Stimulated activated CD8-positive, alpha-beta memory T cell treated with anti-CD3 and anti-CD28 coated beads, Interleukin-2, amount 100 ng/mL, for 1 hour (primary cell): ENCODE results near the gene RAB36.

Source experiments
- DNase-seq, 2 donors: peaks; one replicate each; pipeline ENCODE4 v3.0.0-alpha.2; 2020; ENCODE audit warnings: low read depth in 2 of 2

The RAB36 gene

GRCh38 chr22:23137905-23138561, 7.2 kb upstream of the RAB36 start:
- DNase-seq = peak; percentile 14 to 16

DNA sequence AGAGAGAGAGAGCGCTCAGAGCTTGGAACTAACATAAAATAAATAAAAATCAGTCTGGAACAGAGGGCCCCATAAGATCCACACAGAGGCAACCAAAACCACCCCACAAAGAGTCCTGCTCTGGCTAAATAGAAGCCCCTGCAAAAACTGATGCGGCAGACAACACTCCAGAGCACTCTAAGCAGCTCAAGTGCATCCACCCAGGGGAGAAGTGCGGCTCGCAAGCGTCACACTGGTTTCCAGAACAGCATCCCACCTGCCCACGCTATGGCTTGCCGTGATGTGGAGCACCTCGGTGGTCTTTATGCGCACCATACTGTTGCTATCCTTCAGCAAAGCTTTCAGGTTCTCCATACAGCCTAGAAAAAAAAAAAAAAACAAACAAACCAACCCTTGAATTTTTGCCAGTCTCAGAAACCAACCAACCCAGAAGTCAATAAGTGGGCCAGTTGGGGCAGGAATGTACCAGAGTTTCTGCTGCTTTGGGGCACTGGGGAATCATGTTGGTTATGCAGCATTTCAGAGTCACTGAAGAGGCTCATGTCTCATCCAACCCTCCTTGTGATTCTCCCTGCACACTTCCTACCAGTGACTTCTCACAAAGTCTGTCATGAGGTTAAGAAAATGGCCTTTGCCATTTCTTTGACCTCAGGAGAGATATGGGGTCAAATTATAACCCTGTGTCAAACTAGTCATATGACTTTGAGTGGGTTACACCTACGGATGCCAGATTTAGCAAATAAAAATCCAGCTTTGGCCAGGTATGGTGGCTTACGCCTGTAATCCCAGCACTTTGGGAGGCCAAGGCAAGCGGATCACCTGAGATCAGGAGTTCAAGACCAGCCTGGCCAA, 6.5 kb upstream of the RAB36 start:
- no peak for DNase-seq

- DNase-seq = no peak
Observed at GRCh38 chr22:23140385-23140784, 4.9 kb upstream of the RAB36 start.

DNA sequence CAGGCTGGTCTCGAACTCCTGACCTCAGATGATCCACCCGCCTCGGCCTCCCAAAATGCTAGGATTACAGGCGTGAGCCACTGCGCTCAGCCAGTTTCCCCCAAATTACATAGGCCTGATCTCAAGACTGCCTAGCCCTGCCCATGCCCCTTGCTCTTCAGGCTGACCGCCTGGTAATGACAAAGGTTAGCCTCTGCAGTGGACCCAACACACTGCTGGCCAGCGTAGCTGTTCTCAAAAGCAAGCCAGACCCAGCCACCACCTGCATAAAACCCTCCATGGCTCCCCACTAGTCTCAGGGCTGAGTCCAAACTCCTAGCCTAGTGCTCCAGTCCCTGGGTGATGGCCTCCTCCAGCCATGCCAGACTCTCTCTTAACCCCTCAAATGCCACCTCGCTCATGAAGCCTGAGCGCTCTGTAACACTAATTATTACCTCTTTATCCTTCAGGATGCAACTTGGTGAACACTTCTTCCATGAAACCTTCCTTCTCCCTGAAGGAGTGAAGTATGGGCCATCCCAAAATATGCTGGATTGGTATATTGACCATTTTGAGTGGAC, 2.7 kb upstream of the RAB36 start:
- DNase-seq = no peak

GRCh38 chr22:23143119-23143518, 2.2 kb upstream of the RAB36 start:
- DNase-seq = no peak

GRCh38 chr22:23144432-23144831, 845 bp upstream of the RAB36 start:
- no peak for DNase-seq

DNA sequence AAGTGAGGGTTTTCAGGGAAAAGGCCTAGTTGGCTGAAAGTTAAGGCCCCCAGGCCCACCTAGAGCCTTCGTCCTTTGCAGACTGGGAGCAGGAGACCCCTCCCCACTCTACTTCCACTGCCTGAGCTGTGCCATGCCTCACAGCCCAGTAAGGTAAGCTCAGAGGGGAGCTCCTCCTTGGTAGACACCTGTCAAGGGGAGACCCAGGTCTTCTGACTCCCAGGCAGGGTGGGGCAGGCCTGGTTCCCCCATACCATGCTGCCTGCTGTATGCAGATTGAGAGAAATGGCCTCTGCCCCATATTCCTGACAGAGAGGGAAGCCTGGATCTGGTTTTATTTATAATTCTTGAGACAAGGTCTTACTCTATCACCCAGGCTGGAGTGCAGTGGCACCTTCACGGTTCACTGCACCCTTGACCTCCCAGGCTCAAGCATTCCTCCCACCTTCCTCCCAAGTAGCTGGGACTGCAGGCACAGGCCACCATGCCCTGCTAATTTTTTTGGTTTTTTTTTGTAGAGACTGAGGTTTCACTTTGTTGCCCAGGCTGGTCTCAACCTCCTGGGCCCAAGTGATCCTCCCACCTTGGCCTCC, 697 bp downstream of the RAB36 start:
- no peak for DNase-seq

DNA sequence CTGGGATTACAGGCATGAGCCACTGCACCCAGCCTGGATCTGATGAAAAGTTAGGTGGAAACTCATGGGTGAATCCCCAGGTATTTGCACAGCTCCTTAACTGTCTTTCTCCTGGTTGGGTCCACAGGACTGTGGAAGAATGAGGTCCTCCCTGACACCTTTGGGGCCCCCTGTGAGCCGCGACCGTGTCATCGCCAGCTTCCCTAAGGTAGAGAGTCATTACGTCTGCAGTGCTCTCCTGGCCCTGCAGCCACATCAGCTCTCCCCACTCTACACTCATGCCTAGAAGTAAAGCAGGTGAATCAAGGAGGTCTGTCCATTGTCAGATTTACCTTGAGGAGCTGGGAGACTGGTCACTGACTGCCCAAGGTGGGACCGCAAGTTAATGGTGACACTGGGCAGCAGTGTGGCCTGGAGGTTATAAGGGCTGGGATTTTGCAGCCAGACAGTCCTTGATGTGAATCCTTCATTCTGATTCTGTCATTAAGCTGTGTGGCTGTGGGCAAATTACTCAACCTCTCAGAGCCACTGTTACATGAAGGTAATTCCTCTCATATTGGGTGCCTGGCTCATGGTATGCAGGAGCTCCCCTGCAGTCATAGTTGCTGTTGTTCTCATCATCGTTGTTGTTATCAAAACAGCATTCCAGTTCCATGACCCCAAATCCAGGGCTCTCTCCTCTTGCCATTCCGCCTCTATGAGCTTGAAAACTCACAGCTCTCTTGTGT, 1.4 kb downstream of the RAB36 start:
- DNase-seq = no peak

- DNase-seq = no peak
Observed at GRCh38 chr22:23147617-23148387, 2.5 kb downstream of the RAB36 start.

GRCh38 chr22:23149743-23150238, 4.5 kb downstream of the RAB36 start:
- no peak for DNase-seq

- DNase-seq = no peak
Observed at GRCh38 chr22:23150762-23151161, 5.5 kb downstream of the RAB36 start.

GRCh38 chr22:23151827-23152226, 6.5 kb downstream of the RAB36 start:
- no peak for DNase-seq

DNA sequence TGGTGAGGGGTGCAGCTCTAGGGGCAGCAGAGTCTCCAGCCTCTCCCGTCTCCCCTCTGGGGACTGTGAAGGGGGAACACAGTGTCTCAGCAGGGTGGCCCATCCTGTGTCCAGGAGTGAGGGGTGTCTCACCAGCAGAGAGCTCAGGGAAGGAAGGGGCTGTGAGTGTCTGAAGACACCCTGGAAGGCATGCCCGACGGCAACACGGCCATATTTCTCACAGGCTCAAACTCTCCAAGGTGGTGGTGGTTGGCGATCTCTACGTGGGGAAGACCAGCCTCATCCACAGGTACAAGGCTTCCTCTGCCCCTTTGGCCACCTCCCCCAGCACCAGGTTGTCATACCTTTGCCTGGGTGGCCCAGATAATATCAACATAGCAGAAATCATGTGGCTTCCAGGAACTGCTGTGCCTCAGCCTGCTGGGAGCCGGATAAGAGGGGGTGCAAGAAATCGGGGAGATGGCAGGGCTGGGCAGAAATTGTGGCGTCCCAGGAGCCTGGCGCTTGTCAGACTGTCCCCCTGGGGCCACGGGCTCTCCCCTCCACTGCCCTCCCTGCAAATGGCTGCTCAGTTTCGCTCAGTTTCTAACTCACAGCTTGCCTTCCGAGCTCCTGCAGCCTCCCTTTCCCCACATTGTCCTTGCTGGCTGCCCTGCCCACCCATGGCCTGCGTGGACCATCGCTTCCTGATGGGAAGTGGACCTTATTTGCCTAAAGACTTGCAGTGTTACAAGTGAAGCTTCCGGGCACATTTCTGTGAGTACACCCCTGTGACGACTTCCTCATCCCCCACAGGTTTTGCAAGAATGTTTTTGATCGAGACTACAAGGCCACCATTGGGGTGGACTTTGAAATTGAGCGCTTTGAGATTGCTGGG, 7.2 kb downstream of the RAB36 start:
- DNase-seq = no peak

DNA sequence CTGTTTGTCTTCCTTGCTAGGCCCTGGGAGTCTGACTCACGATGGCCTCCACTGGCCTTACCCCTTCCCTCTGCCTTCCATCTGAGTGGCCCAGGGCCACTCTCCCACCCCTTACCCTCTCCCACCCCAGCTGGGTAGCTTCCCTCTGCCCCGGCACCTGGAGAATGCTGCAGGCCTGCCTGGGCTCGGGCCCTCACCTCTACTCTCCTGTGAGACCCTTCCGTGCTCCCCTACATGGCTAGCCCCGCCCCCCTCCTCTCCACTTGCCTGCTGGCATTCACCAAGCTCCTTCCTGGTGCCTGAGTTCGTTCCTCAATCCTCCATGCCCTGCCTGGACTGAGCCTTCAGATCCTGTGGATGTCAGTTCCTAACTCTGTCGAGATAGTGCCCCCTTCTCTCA, 8.7 kb downstream of the RAB36 start:
- no peak for DNase-seq

DNA sequence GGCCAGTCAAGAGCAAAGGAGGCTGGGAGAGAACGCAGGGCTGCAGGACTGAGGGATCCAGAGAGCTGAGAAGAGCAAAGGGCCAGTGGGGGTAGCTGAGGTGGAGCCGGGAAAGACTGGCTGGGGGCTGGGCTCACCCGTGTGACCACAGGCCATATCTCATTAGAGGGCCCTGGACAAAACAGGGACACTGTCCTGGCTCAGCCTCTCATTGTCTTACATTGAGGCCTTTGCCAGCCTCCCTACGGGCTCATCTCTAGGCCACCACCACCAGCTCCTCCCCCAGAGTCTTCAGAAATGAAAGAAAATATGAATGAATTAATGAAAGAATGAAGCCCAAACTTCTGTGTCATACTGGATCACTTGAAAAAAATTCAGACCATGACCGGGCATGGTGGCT, 9.2 kb downstream of the RAB36 start:
- DNase-seq = no peak

DNA sequence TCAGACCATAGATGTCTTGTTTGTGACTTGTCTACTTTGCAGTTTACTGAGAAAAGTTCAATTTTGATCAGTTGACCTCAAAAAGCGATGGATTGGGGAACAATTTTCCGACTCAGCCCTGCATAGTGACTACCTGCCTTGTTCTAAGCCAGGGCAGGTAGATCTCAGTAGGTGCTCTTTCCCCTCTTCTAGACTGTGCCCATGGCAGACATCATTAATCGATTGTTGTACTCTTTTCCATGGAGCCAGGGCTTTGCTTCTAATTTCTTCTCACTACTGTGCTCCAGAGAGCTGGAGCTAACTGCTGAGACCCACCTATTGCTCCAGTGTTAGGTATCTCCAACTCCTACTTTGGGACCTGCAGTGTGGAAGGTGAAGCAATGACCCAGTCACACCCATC, 9.9 kb downstream of the RAB36 start:
- DNase-seq = no peak

DNA sequence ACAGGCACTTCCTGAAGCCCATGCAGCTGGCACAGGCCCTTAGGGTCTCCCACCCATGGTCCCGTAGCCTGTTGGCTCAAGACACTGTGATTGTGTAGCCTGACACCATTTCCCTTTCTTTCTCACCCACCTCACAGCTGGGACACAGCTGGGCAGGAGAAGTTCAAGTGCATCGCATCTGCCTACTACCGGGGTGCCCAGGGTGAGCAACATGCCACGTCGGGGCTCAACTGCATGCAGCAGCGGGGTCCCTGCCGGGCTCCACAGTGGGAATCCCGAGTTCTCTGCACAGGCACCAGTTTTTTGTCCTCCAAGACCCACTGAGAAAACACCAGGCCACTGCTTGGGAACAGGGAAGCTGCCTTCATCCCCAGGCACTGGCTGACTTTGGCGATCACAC, 10.6 kb downstream of the RAB36 start:
- no peak for DNase-seq

DNA sequence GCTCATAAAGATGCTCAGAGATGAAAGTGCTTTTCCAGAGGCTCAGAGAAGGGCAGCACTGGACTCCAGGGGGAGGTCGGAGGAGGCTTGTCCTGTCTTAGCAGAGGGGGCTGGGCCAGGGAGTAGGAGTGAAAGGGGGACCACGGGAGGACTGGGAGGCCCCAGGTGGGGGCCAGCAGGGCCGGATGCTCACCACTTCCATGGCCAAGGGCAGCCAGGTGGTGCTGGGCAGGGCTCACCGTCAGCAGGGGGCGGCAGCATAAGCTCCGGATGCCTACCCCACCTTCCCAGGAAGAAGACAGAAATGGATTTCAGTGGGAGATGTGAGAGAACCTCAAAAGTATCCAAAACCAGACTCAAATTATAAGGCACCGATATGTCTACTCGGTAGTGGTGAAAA, 11.0 kb downstream of the RAB36 start:
- DNase-seq = no peak

DNA sequence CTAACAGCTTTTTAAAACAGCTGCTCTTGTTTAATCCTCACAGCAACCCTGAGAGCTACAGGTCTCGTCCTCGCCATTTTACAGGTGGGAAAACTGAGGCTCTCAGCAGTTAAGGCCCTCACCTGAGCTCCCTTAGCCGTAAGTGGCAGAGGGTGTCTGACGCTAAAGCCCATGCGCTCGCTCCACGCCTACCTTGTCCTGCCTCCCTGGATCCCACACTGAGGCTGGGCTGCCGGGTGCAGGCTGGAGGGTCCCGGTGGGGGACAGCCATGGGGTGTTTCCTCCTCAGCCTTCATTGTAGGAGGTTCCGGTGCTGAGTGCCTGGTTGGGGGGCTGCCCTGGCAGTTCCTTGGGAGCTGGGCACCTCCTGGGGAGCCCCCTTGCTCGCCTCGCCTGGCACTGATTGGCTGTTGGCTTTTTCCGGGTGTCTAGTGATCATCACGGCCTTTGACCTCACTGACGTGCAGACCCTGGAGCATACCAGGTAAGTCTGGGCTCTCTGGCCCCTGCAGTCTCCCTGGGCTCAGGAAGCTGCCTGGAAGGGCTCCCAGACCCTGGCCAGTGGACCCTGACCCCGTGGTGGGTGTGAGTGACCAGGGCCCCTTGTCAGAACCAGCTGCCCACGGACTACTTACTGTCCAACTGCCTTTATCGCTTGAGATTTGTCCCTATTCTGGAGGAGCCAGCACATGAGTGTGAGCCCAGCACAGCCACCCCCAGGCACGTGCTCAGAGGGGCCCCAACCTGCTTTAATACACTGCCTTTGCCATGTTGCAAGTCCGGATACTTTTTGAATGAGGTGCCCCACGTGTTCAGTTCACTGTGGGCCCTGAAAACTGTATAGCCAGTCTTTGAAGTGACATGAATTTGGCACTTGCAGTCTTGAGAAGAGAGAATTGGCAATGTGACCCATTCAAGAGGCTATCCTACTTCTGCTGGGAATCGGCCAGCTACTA, 12.6 kb downstream of the RAB36 start:
- no peak for DNase-seq
